GM18519 (cell line): Measurements from ENCODE around the gene NAIF1.
"Not testable (repeated sequence)": the region's sequence is repeated elsewhere in the genome, so short reads cannot be mapped to it uniquely, and the experiment has no call there.

Experiments
- ATAC-seq: cut with Tn5 transposase; IDR thresholded peaks from one replicate; pipeline ENCODE4 v1.9.1; 2021; ENCODE audit warnings: mild to moderate bottlenecking, moderate library complexity; ENCODE audit not compliant: unreplicated experiment, low FRiP score

NAIF1 gene

GRCh38 chr9:128066713-128067644 lies at the start of gene NAIF1:
NAIF1 (minus strand) TSS chr9:128067320; CDS start chr9:128067101, 219 bp downstream.
- peak; percentile 60 for ATAC-seq

- no peak for ATAC-seq
These were observed 49.3 kb upstream of the NAIF1 start for GRCh38 chr9:128116104-128117083.

GRCh38 chr9:128115187-128116103 lies 48.3 kb upstream of the NAIF1 start:
- ATAC-seq = no peak

DNA sequence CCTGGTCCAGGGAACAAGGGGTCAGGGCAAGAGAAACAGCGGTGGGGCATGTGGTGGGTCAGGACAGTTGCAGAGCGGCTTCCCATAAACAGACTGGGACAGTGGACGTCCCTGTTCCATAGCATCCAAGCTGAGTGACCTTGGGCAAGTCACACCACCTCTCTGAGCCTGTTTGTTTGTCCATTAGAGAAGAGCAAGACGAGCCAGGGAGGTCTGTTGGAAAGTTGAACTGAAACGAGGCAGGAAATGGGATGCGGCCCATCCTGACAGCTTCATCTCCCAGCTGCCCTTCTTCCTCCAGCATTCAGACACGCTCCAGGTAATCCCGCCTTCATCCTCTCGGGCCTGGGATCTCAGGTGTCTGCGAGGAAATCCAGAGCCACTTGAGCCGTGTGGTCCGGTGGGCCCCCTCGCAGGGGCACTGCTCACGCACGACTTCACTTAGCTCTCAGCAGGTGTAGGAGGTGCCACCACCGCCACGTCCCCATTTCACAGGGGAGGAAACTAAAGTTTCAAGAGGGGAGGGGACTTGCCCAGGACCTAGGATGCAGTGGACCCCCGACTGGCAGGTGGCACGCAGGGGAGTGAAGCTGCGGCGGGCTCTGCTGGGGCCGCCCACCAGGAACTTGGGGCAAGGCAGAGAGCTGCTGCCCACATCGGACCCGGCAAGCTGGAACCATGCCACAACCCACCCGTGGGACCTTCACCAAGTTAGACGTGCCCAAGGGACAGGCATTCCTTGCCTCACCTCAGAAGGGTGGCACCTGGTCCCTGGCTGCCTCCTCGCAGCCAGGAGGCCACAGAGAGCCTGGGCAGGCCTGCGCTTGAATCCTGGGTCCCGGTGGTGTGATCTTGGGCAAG lies 47.4 kb upstream of the NAIF1 start:
- ATAC-seq = no peak

GRCh38 chr9:128113526-128114325 lies 46.6 kb upstream of the NAIF1 start:
- no peak for ATAC-seq

GRCh38 chr9:128111726-128112125 lies 44.6 kb upstream of the NAIF1 start:
- ATAC-seq = not testable (repeated sequence)

GRCh38 chr9:128109050-128109709 lies 42.1 kb upstream of the NAIF1 start:
- ATAC-seq = no peak

GRCh38 chr9:128108269-128109049 lies 41.3 kb upstream of the NAIF1 start:
- ATAC-seq = no peak

GRCh38 chr9:128107468-128108268 lies 40.5 kb upstream of the NAIF1 start:
- no peak for ATAC-seq

GRCh38 chr9:128106940-128107467 lies 39.9 kb upstream of the NAIF1 start:
- no peak for ATAC-seq

DNA sequence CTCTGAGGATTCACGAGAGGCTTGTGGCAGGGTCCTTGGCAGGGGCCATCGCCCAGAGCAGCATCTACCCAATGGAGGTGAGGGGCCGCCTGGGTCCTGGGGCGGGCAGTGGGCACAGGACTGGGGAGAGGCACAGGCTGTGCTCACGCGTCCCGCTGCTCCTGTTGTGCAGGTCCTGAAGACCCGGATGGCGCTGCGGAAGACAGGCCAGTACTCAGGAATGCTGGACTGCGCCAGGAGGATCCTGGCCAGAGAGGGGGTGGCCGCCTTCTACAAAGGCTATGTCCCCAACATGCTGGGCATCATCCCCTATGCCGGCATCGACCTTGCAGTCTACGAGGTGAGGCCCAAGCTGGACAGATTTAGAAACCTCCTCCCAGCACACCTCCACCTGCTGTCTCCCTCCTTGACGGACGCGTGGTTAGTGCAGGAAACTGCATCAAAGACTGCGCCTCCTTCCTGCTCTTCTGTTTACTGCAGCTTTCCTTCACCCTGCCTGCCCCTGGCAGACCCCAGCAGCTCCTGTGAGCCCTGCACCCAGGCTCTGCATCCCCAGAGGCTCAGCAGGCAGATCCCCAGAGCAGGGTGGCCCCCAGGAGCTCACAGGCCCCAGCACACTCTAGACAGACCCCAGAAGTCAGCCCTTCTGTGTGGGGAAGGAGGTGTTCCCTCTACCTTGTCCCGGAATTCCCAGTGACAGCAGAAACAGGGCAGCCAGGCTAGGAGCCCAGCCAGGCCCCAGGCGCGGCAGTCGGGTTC lies 39.2 kb upstream of the NAIF1 start:
- ATAC-seq = no peak

GRCh38 chr9:128105538-128106175 lies 38.5 kb upstream of the NAIF1 start:
- ATAC-seq = no peak

DNA sequence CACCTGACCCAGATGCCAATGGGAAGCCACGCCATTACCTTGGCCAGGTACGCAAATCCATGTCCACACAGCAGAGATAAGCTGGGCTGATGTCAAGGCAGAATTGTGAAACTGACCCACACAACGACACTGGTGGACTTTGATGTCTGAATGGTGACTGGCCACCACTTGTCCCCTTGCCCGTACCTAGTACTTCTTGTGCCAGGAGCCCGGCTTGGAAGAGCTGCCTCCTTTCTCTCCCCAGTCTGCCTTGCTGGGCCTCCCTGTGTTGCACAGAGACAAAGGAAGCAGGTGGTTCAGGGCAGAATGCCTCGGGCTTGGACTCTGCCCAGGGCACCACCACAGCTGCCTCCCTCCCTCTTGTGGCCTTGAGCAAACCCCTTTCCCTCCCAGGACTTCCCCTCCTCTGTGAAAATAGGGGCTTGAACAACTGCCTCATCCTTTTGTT lies 37.1 kb upstream of the NAIF1 start:
- no peak for ATAC-seq

DNA sequence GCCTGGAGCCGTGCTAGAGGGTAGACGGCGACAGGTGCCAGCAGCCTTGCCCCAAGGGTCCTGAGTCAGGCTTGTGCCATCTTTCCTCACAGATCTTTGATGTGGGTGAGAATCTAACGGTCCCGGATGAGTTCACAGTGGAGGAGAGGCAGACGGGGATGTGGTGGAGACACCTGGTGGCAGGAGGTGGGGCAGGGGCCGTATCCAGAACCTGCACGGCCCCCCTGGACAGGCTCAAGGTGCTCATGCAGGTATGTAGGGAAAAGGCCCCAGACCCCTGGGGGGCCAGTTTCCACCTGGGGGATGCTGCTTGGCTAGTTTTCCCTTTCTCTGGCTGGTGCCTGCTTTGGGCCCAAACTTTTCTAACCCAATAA lies 36.5 kb upstream of the NAIF1 start:
- no peak for ATAC-seq
